WTC11 (cell line): ENCODE data around the gene DPP10. TPM values are rescaled to one million over a fixed set of nuclear protein-coding genes. Genes with fewer than 3 reads are reported as not detected.

ENCODE experiments used
- ATAC-seq: fragments of 200-7000 bp; cut with Tn5 transposase; 2 replicates; pipeline ENCODE4 v1.10.0; 2021; ENCODE audit warnings: mild to moderate bottlenecking, moderate library complexity
- CTCF ChIA-PET: fragments of 300-600 bp; sonication (Branson Sonifier 250); formaldehyde crosslinking; loops from one replicate; lab custom pipeline; 2021; ENCODE audit warnings: antibody characterized with exemption; lab: Charles Lee
- POLR2A ChIA-PET: fragments of 350-600 bp; sonication (Branson Sonifier 250); formaldehyde crosslinking; loops from one replicate; lab custom pipeline; 2021; ENCODE audit warnings: antibody characterized with exemption; lab: Charles Lee
- DNase-seq: peaks from one replicate; pipeline ENCODE4 v3.0.0; 2021; ENCODE audit warnings: low spot score
- H3K27ac Mint-ChIP-seq: 2 replicates; pipeline ENCODE4 v1.8.0; 2021; ENCODE audit warnings: mixed read lengths
- H3K27me3 Mint-ChIP-seq: 2 replicates; pipeline ENCODE4 v1.8.0; 2021; ENCODE audit warnings: low read depth, mild to moderate bottlenecking, moderate library complexity, mixed read lengths
- H3K36me3 Mint-ChIP-seq: 2 replicates; pipeline ENCODE4 v1.8.0; 2021; ENCODE audit warnings: mixed read lengths
- H3K4me1 Mint-ChIP-seq: 2 replicates; pipeline ENCODE4 v1.8.0; 2022; ENCODE audit warnings: mixed read lengths
- H3K4me3 Mint-ChIP-seq: 2 replicates; pipeline ENCODE4 v1.8.0; 2021; ENCODE audit warnings: mild to moderate bottlenecking, moderate library complexity, mixed read lengths
- H3K9me3 Mint-ChIP-seq: 2 replicates; pipeline ENCODE4 v1.8.0; 2021; ENCODE audit warnings: mixed read lengths
- AR ChIP-seq: fragments of 250-450 bp; sonication (Bioruptor Pico); IDR thresholded peaks from 2 replicates; pipeline ENCODE4 v1.9.0; 2021; ENCODE audit warnings: mild to moderate bottlenecking
- ARID4B ChIP-seq: sonication (generic); formaldehyde crosslinking; IDR thresholded peaks from 2 replicates; pipeline ENCODE4 v1.8.0; 2023; ENCODE audit warnings: missing genetic modification reagents, mild to moderate bottlenecking, borderline replicate concordance
- CREM ChIP-seq: sonication (generic); formaldehyde crosslinking; IDR thresholded peaks from 2 replicates; pipeline ENCODE4 v1.8.1; 2022; ENCODE audit warnings: mild to moderate bottlenecking, missing genetic modification reagents, moderate library complexity
- CTCF ChIP-seq: fragments of 200-600 bp; IDR thresholded peaks from 2 replicates; pipeline ENCODE4 v1.8.0; 2022; ENCODE audit warnings: antibody characterized with exemption
- FOXP1 ChIP-seq: sonication (generic); formaldehyde crosslinking; IDR thresholded peaks from 2 replicates; pipeline ENCODE4 v1.8.0; 2022; ENCODE audit warnings: missing genetic modification reagents, mild to moderate bottlenecking, moderate library complexity, borderline replicate concordance
- HMGXB4 ChIP-seq: sonication (generic); formaldehyde crosslinking; IDR thresholded peaks from 2 replicates; pipeline ENCODE4 v1.8.1; 2023; ENCODE audit warnings: mild to moderate bottlenecking, moderate library complexity, missing genetic modification reagents
- NFE2L1 ChIP-seq: sonication (generic); formaldehyde crosslinking; IDR thresholded peaks from 2 replicates; pipeline ENCODE4 v1.8.1; 2023; ENCODE audit warnings: missing genetic modification reagents
- NR3C1 ChIP-seq: sonication (generic); formaldehyde crosslinking; conservative IDR thresholded peaks from 2 replicates; pipeline ENCODE4 v1.8.1; 2023; ENCODE audit warnings: low read depth, mild to moderate bottlenecking, missing genetic modification reagents
- PRRX2 ChIP-seq: fragments of 250-450 bp; sonication (Bioruptor Pico); IDR thresholded peaks from 2 replicates; pipeline ENCODE4 v1.8.0; 2021; ENCODE audit warnings: mild to moderate bottlenecking
- SP1 ChIP-seq: sonication (generic); formaldehyde crosslinking; conservative IDR thresholded peaks from 2 replicates; pipeline ENCODE4 v1.8.1; 2022; ENCODE audit warnings: missing genetic modification reagents
- ZBTB21 ChIP-seq: sonication (generic); formaldehyde crosslinking; IDR thresholded peaks from 2 replicates; pipeline ENCODE4 v1.8.1; 2023; ENCODE audit warnings: mild to moderate bottlenecking, missing genetic modification reagents, borderline replicate concordance
- ZNF219 ChIP-seq: sonication (generic); formaldehyde crosslinking; IDR thresholded peaks from 2 replicates; pipeline ENCODE4 v1.8.0; 2023; ENCODE audit warnings: missing genetic modification reagents, mild to moderate bottlenecking, borderline replicate concordance
- ZNF263 ChIP-seq: sonication (generic); formaldehyde crosslinking; IDR thresholded peaks from 2 replicates; pipeline ENCODE4 v1.8.1; 2022; ENCODE audit warnings: low read depth, mild to moderate bottlenecking, moderate library complexity, missing genetic modification reagents
- ZNF281 ChIP-seq: sonication (generic); formaldehyde crosslinking; IDR thresholded peaks from 2 replicates; pipeline ENCODE4 v1.8.0; 2023; ENCODE audit warnings: mild to moderate bottlenecking, missing genetic modification reagents
- ZNF425 ChIP-seq: fragments of 250-450 bp; sonication (Bioruptor Pico); conservative IDR thresholded peaks from 2 replicates; pipeline ENCODE4 v1.9.0; 2021; ENCODE audit warnings: mild to moderate bottlenecking
- ZSCAN18 ChIP-seq: fragments of 250-450 bp; sonication (Bioruptor Pico); IDR thresholded peaks from 2 replicates; pipeline ENCODE4 v2.1.2; 2022; ENCODE audit warnings: mild to moderate bottlenecking, moderate library complexity
- total RNA-seq: library from RNA; stranded (reverse); gene quantifications from 3 replicates; pipeline ENCODE4 v1.2.3, GENCODE V29; 2021

The DPP10 gene
- total RNA-seq, 1 experiment from 2014 or later = 4.0 TPM

GRCh38 chr2:115285416-115285815 is 843.0 kb downstream of the DPP10 start (continued):
- TF ChIP-seq NR3C1 (no peak), SP1 (CRISPR knock-in tag) (no peak), NFE2L1 (CRISPR knock-in tag) (no peak), ZSCAN18 (CRISPR knock-in tag) (no peak), ZNF425 (CRISPR knock-in tag) (no peak), CTCF (no peak), PRRX2 (CRISPR knock-in tag) (no peak)

GRCh38 chr2:115290478-115290877 is 848.0 kb downstream of the DPP10 start:
- H3K27ac Mint-ChIP-seq = no peak overlapping the region
- 0 out of 2 replicates have a peak, but pooled peaks cover 7% of the 10 kb centered on the region for H3K36me3 Mint-ChIP-seq
- H3K9me3 Mint-ChIP-seq = peaks cover 28% of the 10 kb centered on the region
- peaks cover 14% of the 10 kb centered on the region for H3K4me1 Mint-ChIP-seq
- ChIA-PET POLR2A (no interaction called here), CTCF (no interaction called here)
- no peaks in the 10 kb centered on the region for H3K27me3 Mint-ChIP-seq
- DNase-seq (no peak), ATAC-seq (no peak)
- TF ChIP-seq AR (CRISPR knock-in tag) (no peak), ZNF219 (CRISPR knock-in tag) (no peak), HMGXB4 (CRISPR knock-in tag) (no peak), ZNF263 (CRISPR knock-in tag) (no peak)
- H3K4me3 Mint-ChIP-seq = no peak overlapping the region

GRCh38 chr2:115292742-115293141 is 850.3 kb downstream of the DPP10 start:
- POLR2A ChIA-PET = no interaction called here
- DNase-seq = no peak
- no peaks in the 10 kb centered on the region for H3K27me3 Mint-ChIP-seq
- CTCF ChIA-PET = no interaction called here
- H3K27ac Mint-ChIP-seq = no peak overlapping the region
- ATAC-seq = no peak
- peaks cover 3% of the 10 kb centered on the region; the same call in 1 of the 2 replicates for H3K36me3 Mint-ChIP-seq
- no peak overlapping the region for H3K4me3 Mint-ChIP-seq
- peaks cover 13% of the 10 kb centered on the region for H3K4me1 Mint-ChIP-seq
- H3K9me3 Mint-ChIP-seq = peaks cover 19% of the 10 kb centered on the region
- TF ChIP-seq ZNF281 = no peak
- TF ChIP-seq ZBTB21 (CRISPR knock-in tag) = no peak
- TF ChIP-seq CREM = no peak
- no peak for TF ChIP-seq FOXP1
- TF ChIP-seq ARID4B (CRISPR knock-in tag) = no peak
